ENCODE measurements around the gene MTMR4. TPM values are rescaled to one million over a fixed set of nuclear protein-coding genes. Genes with fewer than 3 reads are reported as not detected.
"Not testable (repeated sequence)": the region's sequence is repeated elsewhere in the genome, so short reads cannot be mapped to it uniquely, and the experiment has no call there.

MTMR4 gene
- total RNA-seq, 1 donor from 2014 or later: 44.7 TPM

GRCh38 chr17:58492238-58493121 is 22.0 kb downstream of the MTMR4 start:
- DNase-seq (ENCODE audit: low spot score): no peak

GRCh38 chr17:58491510-58492045 is 22.9 kb downstream of the MTMR4 start:
- no peak for DNase-seq (ENCODE audit: low spot score)

GRCh38 chr17:58488428-58488890 is 26.0 kb downstream of the MTMR4 start:
- no peak for DNase-seq (ENCODE audit: low spot score)

- DNase-seq (ENCODE audit: low spot score): peak; percentile 19
Observed at GRCh38 chr17:58487589-58488427, 26.6 kb downstream of the MTMR4 start, which contains the start of gene HSF5. Gene HSF5, minus strand, starts transcription at chr17:58488408. Its CDS starts 134 bp downstream, at chr17:58488274.

- no peak for DNase-seq (ENCODE audit: low spot score)
Observed at GRCh38 chr17:58484600-58484999, 29.8 kb downstream of the MTMR4 start.

- DNase-seq (ENCODE audit: low spot score): not testable (repeated sequence)
Observed at GRCh38 chr17:58481798-58482197, 32.6 kb downstream of the MTMR4 start.

GRCh38 chr17:58480090-58480489 is 34.3 kb downstream of the MTMR4 start:
- DNase-seq (ENCODE audit: low spot score): no peak

- no peak for DNase-seq (ENCODE audit: low spot score)
Observed at GRCh38 chr17:58476812-58477211, 37.6 kb downstream of the MTMR4 start.

- no peak for DNase-seq (ENCODE audit: low spot score)
Observed at GRCh38 chr17:58475985-58476384, 38.5 kb downstream of the MTMR4 start.

GRCh38 chr17:58470356-58470755 is 44.1 kb downstream of the MTMR4 start:
- DNase-seq (ENCODE audit: low spot score): no peak

- DNase-seq (ENCODE audit: low spot score): no peak
Observed at GRCh38 chr17:58468944-58469343, 45.5 kb downstream of the MTMR4 start.

GRCh38 chr17:58455491-58455890 is 58.9 kb downstream of the MTMR4 start:
- no peak for DNase-seq (ENCODE audit: low spot score)

GRCh38 chr17:58452738-58453137 is 61.7 kb downstream of the MTMR4 start:
- DNase-seq (ENCODE audit: low spot score): no peak

GRCh38 chr17:58447039-58447975 is 67.1 kb downstream of the MTMR4 start:
- DNase-seq (ENCODE audit: low spot score): peak; percentile 68

GRCh38 chr17:58446086-58446485 is 68.4 kb downstream of the MTMR4 start:
- no peak for DNase-seq (ENCODE audit: low spot score)

Other genes with a start within 250 kb of the MTMR4 start
- gene MPO, start 233.7 kb downstream of the MTMR4 start, total RNA-seq: 0.06 TPM
- 30.2 TPM for gene TSPOAP1, start 185.8 kb downstream of the MTMR4 start, total RNA-seq
- gene SUPT4H1, start 162.4 kb downstream of the MTMR4 start, total RNA-seq: 72.4 TPM
- 19.0 TPM for gene RNF43, start 97.1 kb downstream of the MTMR4 start, total RNA-seq
- gene HSF5, start 26.2 kb downstream of the MTMR4 start, total RNA-seq: 0.09 TPM
- gene TEX14, start 177.4 kb upstream of the MTMR4 start, total RNA-seq: 0.32 TPM
- 15.9 TPM for gene RAD51C, start 178.0 kb upstream of the MTMR4 start, total RNA-seq
- 0.17 TPM for gene PPM1E, start 241.2 kb upstream of the MTMR4 start, total RNA-seq